HepG2 (cell line): ENCODE measurements around the gene TPI1. TPM values are rescaled to one million over a fixed set of nuclear protein-coding genes. Genes with fewer than 3 reads are reported as not detected.

Experiments
- ARNT2 ChIP-seq: sonication (generic); formaldehyde crosslinking; IDR thresholded peaks from 2 replicates; pipeline ENCODE4 v1.8.0; 2022; ENCODE audit warnings: mild to moderate bottlenecking, low read depth, missing genetic modification reagents, moderate library complexity
- ELF1 ChIP-seq: sonication (generic); formaldehyde crosslinking; IDR thresholded peaks from 2 replicates; pipeline ENCODE4 v1.4.0; 2020; ENCODE audit warnings: missing genetic modification reagents
- KDM5A ChIP-seq: fragments of 200-600 bp; sonication (generic); IDR thresholded peaks from 2 replicates; pipeline ENCODE4 v1.7.0; 2018; ENCODE audit warnings: antibody characterized with exemption, mild to moderate bottlenecking, low read length, borderline replicate concordance
- KLF12 ChIP-seq: sonication (generic); formaldehyde crosslinking; IDR thresholded peaks from 2 replicates; pipeline ENCODE4 v1.4.0; 2020; ENCODE audit warnings: missing genetic modification reagents, borderline replicate concordance
- TSC22D2 ChIP-seq: sonication (generic); formaldehyde crosslinking; IDR thresholded peaks from 2 replicates; pipeline ENCODE4 v1.5.1; 2020; ENCODE audit warnings: missing genetic modification reagents, mild to moderate bottlenecking, borderline replicate concordance
- ZNF143 ChIP-seq: sonication (generic); formaldehyde crosslinking; IDR thresholded peaks from 2 replicates; pipeline ENCODE4 v1.4.0; 2020; ENCODE audit warnings: missing genetic modification reagents
- ZNF180 ChIP-seq: sonication (generic); formaldehyde crosslinking; IDR thresholded peaks from 2 replicates; pipeline ENCODE4 v1.4.0; 2020; ENCODE audit warnings: low read depth, missing genetic modification reagents, borderline replicate concordance
- ZNF572 ChIP-seq: sonication (generic); formaldehyde crosslinking; IDR thresholded peaks from 2 replicates; pipeline ENCODE4 v1.5.1; 2020; ENCODE audit warnings: mild to moderate bottlenecking, missing genetic modification reagents
- ZNF737 ChIP-seq: sonication (generic); formaldehyde crosslinking; IDR thresholded peaks from 2 replicates; pipeline ENCODE4 v1.5.0; 2020; ENCODE audit warnings: missing genetic modification reagents, mild to moderate bottlenecking, borderline replicate concordance
- ZNF776 ChIP-seq: sonication (generic); formaldehyde crosslinking; IDR thresholded peaks from 2 replicates; pipeline ENCODE4 v1.4.0; 2020; ENCODE audit warnings: mild to moderate bottlenecking, missing genetic modification reagents
- ZSCAN21 ChIP-seq: sonication (generic); formaldehyde crosslinking; IDR thresholded peaks from 2 replicates; pipeline ENCODE4 v1.8.0; 2022; ENCODE audit warnings: mild to moderate bottlenecking, missing genetic modification reagents, moderate library complexity, borderline replicate concordance
- polyA plus RNA-seq, 8 experiments: library from polyadenylated mRNA; depleted of rRNA in 3 of 8; stranded (reverse) in 7 of 8; unstranded in 1 of 8; fragments of >200 nt; fragmentation: Illumina TruSeq in 4 of 8; extraction: Trizol in 4 of 8; gene quantifications; 2 replicates each; pipeline versions ENCODE4 v1.2.1 to v1.2.3, GENCODE V29; 2011 to 2016; ENCODE audit warnings: low read depth in 4 of 8, missing spikeins in 1 of 8, mixed read lengths in 1 of 8; ENCODE audit not compliant: insufficient read depth in 1 of 8
- total RNA-seq, 5 experiments: library from RNA; depleted of rRNA; stranded (reverse); fragments of >200 nt; fragmentation: Illumina TruSeq; extraction: Trizol; gene quantifications; 2 replicates each; pipeline ENCODE4 v1.2.3, GENCODE V29; 2016; ENCODE audit warnings: low read depth in 1 of 5
- TF ChIP-seq, protein P1 (sequence below), 2 experiments: sonication (generic) in 1 of 2; formaldehyde crosslinking in 1 of 2; IDR thresholded peaks; 2 replicates each; pipeline versions ENCODE4 v1.6.1 to v1.9.0; 2014 to 2022; ENCODE audit warnings: antibody characterized with exemption in 1 of 2, borderline replicate concordance in 1 of 2, inconsistent platforms in 1 of 2, low read depth in 1 of 2, missing genetic modification reagents in 1 of 2
- TF ChIP-seq, protein P2 (sequence below): sonication (generic); formaldehyde crosslinking; IDR thresholded peaks from 2 replicates; pipeline ENCODE4 v1.8.0; 2023; ENCODE audit warnings: mild to moderate bottlenecking, missing genetic modification reagents
- TF ChIP-seq, protein P3 (sequence below): sonication (generic); formaldehyde crosslinking; IDR thresholded peaks from 2 replicates; pipeline ENCODE4 v1.8.0; 2022; ENCODE audit warnings: missing genetic modification reagents, mild to moderate bottlenecking, moderate library complexity, borderline replicate concordance
- TF ChIP-seq, protein P4 (sequence below): sonication (generic); formaldehyde crosslinking; IDR thresholded peaks from 2 replicates; pipeline ENCODE4 v1.5.1; 2020; ENCODE audit warnings: missing genetic modification reagents, mild to moderate bottlenecking, borderline replicate concordance

The TPI1 gene
- total and polyA plus RNA-seq, 2 of the 13 experiments (the other 11 are each of a cell fraction or from before 2014, with no cell fraction given): 945 to 2,535 TPM

DNA sequence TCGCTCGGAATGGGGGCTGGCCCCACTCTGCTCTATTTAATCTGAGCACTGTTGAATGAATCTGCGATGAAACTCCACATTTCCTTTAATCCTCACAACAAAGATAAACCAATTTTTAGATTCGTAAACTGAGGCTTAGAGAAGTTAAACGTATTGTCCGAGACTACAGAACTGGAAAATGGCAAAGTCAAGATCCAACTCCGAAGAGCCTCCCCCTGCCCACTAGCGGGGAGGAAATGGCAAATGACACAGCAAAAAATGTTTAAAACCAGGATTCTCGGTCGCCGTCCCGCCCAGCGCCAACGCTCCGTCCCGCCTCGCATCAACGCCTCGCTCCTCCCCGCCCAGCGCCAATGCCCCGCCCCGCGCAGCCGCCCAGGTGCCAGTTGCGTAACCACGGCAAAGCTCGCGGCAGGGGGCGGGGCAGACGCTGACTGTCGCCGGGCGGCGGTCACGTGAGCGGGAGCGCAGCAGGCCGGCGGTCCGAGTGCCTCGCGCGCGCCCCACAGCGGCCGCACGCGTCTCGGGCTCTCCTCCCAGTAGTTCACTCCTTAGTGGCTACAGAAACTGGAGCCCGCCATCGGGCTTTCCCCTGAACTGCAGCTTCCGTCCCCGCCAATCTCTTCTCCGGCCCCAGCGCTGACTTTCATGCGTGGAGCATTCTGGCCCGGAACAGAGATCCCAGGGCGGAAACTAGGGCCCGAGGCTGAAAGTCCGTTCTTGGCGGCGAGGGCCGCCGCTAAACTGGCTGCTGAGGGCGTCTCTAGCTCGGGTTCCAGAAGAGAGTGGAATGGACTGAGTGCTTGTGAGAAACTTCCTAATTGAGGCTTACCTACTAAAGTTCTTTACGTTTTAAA is 23.7 kb downstream of the TPI1 start (continued):
- TF ChIP-seq, protein P1, sequence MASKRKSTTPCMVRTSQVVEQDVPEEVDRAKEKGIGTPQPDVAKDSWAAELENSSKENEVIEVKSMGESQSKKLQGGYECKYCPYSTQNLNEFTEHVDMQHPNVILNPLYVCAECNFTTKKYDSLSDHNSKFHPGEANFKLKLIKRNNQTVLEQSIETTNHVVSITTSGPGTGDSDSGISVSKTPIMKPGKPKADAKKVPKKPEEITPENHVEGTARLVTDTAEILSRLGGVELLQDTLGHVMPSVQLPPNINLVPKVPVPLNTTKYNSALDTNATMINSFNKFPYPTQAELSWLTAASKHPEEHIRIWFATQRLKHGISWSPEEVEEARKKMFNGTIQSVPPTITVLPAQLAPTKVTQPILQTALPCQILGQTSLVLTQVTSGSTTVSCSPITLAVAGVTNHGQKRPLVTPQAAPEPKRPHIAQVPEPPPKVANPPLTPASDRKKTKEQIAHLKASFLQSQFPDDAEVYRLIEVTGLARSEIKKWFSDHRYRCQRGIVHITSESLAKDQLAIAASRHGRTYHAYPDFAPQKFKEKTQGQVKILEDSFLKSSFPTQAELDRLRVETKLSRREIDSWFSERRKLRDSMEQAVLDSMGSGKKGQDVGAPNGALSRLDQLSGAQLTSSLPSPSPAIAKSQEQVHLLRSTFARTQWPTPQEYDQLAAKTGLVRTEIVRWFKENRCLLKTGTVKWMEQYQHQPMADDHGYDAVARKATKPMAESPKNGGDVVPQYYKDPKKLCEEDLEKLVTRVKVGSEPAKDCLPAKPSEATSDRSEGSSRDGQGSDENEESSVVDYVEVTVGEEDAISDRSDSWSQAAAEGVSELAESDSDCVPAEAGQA (IDR thresholded peaks at IDR 0.05; ENCODE audit: low read depth): 0 out of 2 replicates have a peak, but pooled peaks have one; percentile 56
- TF ChIP-seq, protein P1 (CRISPR knock-in tag; IDR thresholded peaks at IDR 0.05; ENCODE audit: borderline replicate concordance): no peak
- no peak; the same call in 1 of the 2 replicates for TF ChIP-seq KDM5A
- TF ChIP-seq KLF12 (CRISPR knock-in tag): peak; percentile 88; the same call in 1 of the 2 replicates
- TF ChIP-seq ZNF776: peak; percentile 47
- TF ChIP-seq ARNT2: peak; percentile 93
- peak; percentile 75; the same call in 1 of the 2 replicates for TF ChIP-seq TSC22D2 (CRISPR knock-in tag)
- TF ChIP-seq, protein P2, sequence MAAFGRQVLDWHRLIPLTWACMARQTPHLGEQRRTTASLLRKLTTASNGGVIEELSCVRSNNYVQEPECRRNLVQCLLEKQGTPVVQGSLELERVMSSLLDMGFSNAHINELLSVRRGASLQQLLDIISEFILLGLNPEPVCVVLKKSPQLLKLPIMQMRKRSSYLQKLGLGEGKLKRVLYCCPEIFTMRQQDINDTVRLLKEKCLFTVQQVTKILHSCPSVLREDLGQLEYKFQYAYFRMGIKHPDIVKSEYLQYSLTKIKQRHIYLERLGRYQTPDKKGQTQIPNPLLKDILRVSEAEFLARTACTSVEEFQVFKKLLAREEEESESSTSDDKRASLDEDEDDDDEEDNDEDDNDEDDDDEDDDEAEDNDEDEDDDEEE (CRISPR knock-in tag): no peak
- peak; percentile 86; the same call in 1 of the 2 replicates for TF ChIP-seq ZSCAN21
- TF ChIP-seq, protein P3, sequence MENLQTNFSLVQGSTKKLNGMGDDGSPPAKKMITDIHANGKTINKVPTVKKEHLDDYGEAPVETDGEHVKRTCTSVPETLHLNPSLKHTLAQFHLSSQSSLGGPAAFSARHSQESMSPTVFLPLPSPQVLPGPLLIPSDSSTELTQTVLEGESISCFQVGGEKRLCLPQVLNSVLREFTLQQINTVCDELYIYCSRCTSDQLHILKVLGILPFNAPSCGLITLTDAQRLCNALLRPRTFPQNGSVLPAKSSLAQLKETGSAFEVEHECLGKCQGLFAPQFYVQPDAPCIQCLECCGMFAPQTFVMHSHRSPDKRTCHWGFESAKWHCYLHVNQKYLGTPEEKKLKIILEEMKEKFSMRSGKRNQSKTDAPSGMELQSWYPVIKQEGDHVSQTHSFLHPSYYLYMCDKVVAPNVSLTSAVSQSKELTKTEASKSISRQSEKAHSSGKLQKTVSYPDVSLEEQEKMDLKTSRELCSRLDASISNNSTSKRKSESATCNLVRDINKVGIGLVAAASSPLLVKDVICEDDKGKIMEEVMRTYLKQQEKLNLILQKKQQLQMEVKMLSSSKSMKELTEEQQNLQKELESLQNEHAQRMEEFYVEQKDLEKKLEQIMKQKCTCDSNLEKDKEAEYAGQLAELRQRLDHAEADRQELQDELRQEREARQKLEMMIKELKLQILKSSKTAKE (CRISPR knock-in tag): peak; percentile 93
- TF ChIP-seq ZNF737 (CRISPR knock-in tag): no peak
- TF ChIP-seq, protein P4, sequence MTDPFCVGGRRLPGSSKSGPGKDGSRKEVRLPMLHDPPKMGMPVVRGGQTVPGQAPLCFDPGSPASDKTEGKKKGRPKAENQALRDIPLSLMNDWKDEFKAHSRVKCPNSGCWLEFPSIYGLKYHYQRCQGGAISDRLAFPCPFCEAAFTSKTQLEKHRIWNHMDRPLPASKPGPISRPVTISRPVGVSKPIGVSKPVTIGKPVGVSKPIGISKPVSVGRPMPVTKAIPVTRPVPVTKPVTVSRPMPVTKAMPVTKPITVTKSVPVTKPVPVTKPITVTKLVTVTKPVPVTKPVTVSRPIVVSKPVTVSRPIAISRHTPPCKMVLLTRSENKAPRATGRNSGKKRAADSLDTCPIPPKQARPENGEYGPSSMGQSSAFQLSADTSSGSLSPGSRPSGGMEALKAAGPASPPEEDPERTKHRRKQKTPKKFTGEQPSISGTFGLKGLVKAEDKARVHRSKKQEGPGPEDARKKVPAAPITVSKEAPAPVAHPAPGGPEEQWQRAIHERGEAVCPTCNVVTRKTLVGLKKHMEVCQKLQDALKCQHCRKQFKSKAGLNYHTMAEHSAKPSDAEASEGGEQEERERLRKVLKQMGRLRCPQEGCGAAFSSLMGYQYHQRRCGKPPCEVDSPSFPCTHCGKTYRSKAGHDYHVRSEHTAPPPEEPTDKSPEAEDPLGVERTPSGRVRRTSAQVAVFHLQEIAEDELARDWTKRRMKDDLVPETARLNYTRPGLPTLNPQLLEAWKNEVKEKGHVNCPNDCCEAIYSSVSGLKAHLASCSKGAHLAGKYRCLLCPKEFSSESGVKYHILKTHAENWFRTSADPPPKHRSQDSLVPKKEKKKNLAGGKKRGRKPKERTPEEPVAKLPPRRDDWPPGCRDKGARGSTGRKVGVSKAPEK: no peak
- peak; percentile 24; the same call in 1 of the 2 replicates for TF ChIP-seq ELF1 (CRISPR knock-in tag)
- TF ChIP-seq ZNF572: peak; percentile 55; the same call in 1 of the 2 replicates
- peak; percentile 40 for TF ChIP-seq ZNF143 (CRISPR knock-in tag)
- no peak for TF ChIP-seq ZNF180 (CRISPR knock-in tag)
